Measurements from ENCODE around the gene UGT2B7.
"Not testable (repeated sequence)": the region's sequence is repeated elsewhere in the genome, so short reads cannot be mapped to it uniquely, and the experiment has no call there.

UGT2B7 gene

DNA sequence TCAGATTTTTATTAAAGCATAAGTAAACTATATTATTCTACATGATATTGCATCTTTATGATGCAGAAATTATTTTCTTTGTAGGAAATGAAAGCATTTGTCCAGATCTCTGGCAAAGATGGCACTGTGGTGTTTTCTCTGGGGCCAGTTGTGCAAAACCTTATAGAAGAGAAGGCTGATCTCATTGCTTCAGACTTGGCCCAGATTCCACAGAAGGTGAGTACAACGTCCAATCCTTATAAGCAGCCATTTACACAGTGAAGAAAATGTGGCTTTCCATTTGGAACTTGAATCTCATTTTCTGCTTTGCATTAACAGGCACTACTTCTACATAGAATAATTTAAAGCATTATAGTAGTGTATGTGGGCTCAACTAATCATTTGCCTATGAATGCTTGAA, 6.9 kb upstream of the UGT2B7 start:
- no peak for DNase-seq

DNA sequence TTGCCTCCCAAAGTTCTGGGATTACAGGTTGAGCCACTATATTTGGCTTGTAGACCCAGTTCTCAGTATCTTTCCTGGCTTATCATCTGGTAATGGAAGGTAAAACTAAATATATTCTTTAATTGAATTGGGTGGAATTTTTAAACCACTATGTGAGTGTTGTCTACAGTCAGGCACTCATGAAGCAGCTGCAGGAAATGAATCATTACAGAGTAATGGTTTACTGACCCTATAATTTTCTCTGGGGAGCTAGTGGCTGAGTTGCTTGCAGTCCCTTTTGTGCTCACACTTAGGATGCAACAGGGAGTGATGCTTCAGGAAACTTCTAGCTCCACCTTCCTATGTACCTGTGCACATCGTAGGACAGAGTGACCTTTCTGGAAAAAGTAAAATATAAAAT, 4.1 kb upstream of the UGT2B7 start:
- no peak for DNase-seq

DNA sequence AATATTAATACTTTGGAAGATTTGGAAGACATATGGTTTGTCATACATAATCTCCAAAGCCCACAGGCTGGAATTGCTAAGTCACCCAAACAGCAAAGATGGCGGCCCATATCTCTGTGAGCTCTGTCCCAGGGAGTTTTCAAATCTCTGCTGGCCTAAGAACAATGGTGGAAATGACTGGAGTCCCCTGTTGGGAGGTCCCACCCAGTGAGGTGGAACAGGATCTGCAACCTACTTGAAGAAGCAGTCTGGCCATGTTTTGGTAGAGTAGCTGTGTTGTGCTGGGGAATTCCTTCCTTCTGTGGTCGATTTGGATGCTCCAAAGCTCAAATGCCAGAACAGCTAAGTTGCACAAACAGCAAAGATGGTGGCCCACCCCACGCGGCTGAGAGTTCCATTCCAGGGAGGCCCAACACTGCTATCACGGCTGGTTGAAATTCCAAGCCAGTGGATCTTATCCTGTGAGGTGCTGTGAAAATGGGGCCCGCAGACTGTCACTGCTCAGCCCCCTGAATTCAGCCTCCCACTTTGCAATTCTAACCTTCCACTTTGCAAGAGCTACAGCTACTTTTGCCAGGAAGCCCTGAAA, 3.2 kb upstream of the UGT2B7 start:
- DNase-seq = no peak

DNA sequence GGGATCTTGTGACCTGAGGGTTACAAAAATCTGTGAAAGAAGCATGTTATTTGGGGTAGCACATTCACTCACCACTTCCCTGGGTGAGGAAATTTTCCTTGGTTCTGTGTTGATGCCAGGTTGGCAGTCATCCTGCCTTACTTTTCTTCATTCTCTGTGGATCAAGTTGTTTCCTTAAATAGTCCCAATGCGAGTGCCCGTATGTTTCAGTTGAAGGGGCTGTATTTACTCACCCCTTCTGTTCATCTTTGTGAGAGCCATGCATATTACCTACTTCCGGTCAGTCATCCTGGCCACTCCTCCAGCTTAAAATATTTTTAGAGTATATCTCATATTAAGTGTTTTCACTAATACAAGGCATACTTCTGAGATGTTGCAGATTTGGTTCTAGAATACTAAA, 2.6 kb upstream of the UGT2B7 start:
- no peak for DNase-seq

DNA sequence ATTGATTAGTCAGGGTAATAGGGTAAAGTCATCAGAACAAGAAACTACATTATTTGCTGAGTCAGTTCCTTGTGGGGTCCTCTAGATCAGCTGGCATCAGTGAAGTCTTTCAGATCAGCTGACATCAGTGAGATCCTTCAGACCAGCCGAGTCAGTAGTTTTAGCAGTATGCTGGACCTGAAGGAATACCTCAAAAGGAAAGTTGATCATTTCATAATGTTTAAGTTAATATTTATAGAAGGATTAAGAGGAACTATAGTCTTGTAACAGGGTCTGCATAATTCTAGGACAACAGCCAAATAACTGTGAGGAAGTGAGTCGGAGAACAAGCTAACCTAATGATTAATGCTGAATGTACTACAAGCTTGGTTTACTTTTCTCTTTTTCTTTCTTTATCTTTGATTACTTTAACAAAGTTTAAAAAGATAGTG, 958 bp upstream of the UGT2B7 start:
- no peak for DNase-seq

DNA sequence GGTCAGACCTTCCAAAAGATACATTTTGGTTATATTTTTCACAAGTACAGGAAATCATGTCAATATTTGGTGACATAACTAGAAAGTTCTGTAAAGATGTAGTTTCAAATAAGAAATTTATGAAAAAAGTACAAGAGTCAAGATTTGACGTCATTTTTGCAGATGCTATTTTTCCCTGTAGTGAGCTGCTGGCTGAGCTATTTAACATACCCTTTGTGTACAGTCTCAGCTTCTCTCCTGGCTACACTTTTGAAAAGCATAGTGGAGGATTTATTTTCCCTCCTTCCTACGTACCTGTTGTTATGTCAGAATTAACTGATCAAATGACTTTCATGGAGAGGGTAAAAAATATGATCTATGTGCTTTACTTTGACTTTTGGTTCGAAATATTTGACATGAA, 536 bp downstream of the UGT2B7 start:
- DNase-seq = no peak

DNA sequence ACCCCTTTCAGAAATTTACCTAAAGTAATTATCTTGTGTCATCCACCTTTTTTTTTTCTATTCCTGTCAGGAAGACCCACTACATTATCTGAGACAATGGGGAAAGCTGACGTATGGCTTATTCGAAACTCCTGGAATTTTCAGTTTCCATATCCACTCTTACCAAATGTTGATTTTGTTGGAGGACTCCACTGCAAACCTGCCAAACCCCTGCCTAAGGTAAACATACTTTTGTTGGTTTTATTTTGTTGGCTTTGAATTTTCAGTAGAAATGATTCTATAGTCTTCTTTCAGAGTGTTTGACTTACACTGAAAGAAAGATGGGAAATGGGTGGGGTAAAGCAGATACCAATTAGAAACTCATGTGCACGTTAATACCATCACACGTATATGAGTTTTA, 2.2 kb downstream of the UGT2B7 start:
- no peak for DNase-seq

DNA sequence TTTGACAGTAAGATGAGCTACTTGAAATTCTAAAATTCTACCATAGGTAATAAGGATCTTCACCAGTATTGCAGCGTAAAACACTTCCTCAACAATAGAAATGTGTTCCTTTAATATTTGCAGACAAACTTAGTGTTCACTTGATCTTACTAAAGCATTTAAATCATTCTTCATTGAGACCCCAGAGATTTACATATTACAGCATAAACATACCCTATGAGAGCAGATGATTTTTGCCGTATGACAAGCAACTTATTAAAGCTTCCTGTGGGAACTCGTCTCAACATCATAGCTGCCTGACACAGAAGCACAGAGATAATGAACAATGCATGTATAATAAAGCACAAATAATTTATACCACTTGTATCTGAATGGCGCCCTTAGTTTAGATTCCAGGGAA, 3.6 kb downstream of the UGT2B7 start:
- DNase-seq = no peak

DNA sequence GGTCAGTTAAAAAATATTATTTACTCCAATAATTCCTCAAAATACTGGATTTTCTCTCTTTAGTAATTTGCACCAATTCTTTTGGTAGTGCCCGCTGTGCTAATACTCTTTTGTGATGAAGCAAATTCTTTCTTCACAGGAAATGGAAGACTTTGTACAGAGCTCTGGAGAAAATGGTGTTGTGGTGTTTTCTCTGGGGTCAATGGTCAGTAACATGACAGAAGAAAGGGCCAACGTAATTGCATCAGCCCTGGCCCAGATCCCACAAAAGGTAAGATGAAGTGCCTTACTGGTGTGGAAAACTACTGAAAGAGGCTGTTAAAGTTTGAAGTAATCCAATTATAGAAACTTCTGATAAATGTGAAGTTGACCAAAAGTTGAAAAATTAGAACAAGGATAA, 6.4 kb downstream of the UGT2B7 start:
- DNase-seq = not testable (repeated sequence)

DNA sequence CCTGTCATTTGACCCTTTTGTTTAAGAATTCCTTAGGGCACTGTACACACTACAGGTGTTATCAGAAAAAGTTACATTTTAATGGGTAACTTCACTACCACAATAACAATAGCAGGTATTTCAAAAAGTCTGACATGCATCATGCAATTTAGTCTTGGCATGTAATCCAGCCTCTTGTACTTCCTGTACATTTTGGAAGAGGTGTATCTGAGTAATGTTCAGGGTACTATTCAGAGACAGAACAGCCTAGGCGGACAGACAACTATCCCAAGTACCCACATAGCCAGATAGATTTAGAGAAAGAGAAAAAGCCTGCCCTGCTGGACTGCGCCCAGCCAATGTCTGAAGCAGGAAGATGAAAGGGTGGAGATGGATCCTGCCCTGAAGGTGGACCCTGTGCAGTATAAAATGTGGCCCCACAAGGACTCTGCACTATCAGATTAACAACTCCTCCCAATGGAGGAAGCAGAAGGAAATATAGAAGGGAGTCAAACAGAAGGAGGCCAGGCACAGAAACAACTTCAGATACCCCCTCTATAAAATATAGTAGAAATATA, 8.5 kb downstream of the UGT2B7 start:
- DNase-seq = no peak

DNA sequence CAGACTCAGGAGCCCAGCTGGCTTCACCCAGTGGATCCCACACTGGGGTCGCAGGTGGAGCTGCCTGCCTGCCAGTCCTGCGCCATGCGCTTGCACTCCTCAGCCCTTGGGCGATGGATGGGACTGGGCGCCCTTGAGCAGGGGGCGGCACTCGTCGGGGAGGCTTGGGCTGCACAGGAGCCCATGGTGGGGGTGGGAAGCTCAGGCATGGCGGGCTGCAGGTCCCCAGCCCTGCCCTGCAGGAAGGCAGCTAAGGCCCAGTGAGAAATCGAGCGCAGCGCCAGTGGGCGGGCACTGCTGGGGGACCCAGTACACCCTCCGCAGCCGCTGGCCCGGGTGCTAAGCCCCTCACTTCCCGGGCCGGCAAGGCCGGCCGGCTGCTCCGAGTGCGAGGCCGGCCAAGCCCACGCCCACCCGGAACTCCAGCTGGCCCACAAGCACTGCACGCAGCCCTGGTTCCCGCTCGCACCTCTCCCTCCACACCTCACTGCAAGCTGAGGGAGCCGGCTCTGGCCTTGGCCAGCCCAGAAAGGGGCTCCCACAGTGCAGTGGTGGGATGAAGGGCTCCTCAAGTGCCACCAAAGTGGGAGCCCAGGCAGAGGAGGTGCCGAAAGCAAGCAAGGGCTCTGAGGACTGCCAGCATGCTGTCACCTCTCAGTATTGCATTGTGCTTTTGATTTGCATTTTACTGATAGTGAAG, 19.0 kb downstream of the UGT2B7 start:
- DNase-seq = not testable (repeated sequence)

DNA sequence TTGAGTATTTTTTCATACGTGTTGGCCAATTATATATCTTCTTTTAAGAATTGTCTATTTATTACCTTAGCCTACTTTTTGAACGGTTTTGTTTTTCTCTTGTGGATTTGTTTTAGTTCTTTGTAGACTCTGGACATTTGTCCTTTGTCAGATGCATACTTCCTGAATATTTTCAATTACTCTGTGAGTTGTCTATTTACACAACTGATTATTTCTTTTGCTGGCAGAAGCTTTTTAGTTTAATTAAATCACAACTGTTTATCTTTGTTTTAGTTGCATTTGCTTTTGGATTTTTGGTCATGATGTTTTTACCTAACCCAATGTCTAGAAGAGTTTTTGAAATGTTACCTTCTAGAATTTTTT, 19.6 kb downstream of the UGT2B7 start:
- no peak for DNase-seq

DNA sequence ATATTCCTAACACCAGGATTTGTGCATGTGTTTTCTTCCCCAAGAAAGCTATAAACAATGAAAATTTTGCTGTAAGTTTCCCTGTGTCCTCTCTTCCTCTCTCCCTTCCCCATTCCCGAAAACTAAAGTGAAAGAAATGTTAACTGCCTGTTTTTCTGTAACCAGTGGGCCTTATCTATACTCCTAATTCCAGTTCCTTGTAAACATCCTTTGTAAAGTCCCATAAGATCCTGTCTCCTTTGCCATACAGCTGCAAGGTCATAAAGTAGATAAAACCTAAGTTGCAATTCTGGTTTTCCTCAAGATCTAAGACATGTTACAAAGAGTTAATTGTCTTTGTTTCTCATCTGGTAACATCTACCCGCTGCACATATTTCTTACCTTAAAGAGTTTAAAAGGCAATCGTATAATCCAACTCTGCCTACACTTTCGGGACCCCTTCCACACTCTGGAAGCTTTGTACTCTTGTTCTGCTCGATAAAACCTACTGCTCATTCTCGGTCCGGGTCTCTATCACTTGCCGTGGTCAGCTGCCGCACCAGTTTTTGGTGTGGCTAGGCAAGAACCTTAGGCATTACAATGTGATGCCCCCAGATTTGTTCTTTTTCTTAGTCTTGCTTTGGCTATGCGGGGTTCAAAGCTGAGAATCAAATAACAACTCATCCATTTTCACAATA, 20.5 kb downstream of the UGT2B7 start:
- no peak for DNase-seq

DNA sequence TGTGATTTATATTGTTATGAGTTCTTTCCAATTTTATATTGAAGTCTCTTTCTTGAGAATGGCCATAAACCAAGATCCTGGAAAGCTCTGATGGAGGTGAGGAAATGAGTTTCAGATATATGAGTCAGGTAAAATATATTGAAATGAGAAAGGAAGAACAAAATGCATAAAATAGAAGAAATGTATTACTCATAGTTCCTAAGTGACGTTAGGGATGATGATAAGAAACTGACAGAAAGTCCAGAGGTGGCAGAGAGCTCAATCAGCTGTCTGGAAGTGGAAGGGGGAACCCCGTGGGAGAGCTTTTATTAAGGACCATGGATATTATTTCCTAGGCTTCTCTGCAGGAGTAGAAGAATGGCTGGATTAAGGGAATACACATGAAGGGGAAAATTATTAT, 24.6 kb downstream of the UGT2B7 start:
- no peak for DNase-seq

DNA sequence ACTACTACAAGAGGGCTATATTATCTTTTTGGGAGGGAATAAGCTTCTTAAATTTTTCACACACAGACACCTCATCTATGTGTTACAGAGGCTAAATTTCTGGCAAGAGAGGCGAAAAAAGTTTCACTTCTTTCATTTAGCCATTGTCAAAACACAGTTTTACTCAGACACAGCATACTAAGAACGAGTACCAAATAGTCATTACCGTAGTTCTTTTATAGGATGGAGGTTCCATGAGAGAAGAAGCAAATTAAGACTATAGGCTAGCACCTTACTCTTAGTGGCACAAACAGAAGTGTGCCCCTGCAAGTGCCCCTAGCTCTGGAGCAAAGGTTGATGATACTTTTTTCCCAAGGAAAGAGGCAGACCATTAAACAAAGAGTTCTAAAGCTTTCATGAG, 26.2 kb downstream of the UGT2B7 start:
- DNase-seq = no peak

DNA sequence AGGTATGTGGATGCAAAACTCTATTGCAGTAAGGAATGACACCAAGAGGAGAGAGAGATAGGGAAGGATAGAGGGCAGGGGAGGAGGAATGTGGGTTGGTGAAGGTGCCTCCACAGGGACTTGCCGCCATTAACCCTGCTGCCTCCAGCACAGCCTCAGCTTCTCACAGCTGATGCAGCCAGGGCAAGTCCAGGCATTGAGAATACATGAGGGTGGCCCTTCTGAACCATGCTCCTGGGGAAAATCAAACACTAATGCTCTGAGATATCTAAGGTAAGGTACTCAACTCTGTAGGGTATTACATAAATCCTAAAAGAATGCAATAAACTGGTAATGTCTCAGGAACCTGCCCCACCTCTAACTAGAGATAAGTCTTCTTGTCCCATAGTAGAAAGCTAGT, 28.7 kb downstream of the UGT2B7 start:
- no peak for DNase-seq

DNA sequence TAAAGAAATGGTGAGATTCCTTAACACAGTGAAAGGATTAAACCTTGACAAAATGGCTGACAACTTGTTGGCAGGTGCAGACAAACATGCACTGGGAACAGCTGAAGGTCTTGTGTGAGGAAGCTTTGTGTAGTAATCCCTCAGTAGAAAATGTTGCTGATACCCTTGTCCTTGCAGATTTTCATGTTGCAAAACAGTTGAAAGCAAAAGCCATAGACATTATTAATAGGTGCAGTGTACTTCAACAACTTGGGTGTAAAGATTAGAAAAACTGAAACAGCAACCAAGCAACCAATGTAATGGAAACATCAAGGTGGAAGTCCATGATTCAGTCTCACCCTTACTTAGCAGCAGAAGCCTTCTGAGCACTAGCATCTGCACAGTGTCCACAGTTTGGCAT, 29.8 kb downstream of the UGT2B7 start:
- DNase-seq = no peak

DNA sequence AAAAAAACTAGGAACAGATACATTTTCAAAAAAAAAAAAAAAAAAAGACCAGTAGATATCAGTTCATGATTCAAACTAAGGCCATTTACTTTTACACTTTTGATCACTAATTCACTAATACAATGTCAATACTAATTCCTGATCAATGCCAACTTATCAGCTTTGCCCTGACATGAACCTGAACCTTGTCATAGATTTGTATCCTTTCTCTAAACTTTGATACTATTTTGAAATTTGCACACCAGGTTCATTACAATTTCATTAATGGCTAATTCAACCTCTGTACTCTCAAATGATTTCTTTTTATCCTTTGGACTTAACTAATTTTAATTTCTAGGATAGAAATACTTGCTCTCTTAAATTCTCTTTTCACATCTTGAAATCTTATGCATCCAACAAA, 37.7 kb downstream of the UGT2B7 start:
- no peak for DNase-seq

DNA sequence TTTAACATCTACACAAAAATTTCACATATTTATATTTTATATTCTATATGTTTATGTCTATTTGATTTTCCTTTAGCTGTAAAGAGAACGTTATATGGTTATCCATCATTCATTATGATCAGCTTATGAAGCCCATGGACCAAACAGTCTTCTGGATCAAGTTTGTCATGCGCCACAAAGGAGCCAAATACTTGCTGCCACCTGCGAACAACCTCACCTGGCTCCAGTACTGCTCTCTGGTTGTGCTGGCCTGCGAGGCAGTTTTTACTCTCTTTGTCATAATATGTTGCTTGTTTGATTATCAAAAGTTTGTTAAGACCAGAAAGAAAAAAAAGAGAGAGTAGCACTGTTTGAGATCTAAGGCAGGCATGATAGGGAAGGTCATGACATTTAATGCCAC, 38.2 kb downstream of the UGT2B7 start:
- no peak for DNase-seq

DNA sequence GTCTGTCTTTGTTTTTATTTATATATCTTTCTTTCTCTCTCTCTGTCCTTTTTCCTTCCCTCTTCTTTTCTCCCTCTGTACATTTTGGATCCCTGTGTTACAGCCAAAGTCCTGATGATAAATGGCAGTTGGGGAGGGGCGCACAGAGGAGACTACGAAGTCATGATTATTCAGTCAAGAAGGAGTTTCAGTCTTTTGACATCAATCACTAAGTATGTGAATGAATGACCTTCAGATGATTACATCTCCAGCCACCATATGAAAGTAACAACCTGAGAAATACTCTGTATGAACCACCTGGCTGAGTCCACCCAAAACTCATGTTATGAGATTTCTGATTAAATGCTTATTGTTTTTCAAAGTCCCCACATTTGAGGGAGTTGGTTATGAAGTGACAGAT, 45.0 kb downstream of the UGT2B7 start:
- DNase-seq = no peak

DNA sequence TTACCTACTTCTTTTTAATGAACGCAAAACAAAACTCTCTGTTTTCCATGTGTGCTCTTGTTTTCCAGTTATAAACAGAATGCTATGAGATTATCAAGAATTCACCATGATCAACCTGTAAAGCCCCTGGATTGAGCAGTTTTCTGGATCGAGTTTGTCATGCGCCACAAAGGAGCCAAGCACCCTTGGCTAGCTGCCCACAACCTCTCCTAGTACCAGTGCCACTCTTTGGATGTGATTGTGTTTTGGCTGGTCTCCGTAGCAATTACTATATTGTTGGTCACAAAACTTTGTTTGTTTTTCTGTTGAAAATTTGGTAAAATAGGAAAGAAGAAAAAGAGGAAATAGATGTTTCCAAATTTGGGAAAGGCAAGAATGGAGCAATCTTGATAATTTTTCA, 51.1 kb downstream of the UGT2B7 start:
- DNase-seq = no peak

DNA sequence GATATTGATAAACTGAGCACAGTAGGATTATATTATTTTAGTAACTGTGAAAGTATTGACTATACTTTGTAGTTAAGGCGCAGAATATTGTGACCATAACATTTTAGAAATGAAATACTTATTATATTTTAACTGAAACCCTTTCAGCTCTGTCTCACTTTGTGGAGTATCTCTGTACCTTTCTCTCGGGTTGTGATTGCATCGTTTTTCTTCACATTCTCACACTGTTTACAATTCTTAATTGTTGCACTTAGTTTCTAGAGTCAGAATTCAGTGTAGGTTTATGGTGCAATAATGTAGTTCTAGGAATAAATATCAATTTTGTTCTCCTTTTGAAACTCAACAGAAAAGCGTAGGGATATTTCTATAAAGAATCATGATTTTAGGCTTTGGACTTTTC, 57.7 kb downstream of the UGT2B7 start:
- no peak for DNase-seq

DNA sequence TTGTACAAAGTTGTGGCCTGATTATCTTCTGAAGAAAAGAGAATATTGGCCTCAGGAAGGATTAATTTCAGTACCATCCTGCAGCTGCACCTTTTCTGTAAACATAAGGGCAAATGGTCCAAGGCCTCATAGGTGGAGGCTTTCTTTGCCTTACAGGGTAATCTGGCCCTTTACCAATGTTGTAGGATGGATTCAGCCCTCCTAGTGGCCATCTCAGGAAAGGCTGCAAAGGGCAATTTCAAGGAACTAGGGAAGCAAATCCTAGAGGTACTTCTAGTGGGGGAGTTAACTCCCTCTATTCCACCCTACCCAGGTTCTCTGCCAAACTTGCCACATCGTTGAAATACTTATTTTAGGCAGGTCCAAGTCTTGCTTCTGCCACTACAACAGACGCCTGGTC, 60.6 kb downstream of the UGT2B7 start:
- DNase-seq = no peak

Measured in NCI-H2227 treated with DMSO at 0.1 percent for 48 hours (cell line).